Prostate gland (tissue), 2 donors: ENCODE data around the gene EML3.

ENCODE experiments used
- CTCF ChIP-seq, 4 experiments: fragments of 200-600 bp in 2 of 4; fragments of 450-650 bp in 2 of 4; sonication (generic) in 2 of 4; IDR thresholded peaks; 1 replicate in 3 of 4; 2 replicates in 1 of 4; pipeline ENCODE4 v1.5.1; 2016 to 2019; ENCODE audit warnings: antibody characterized with exemption in 4 of 4, mild to moderate bottlenecking in 2 of 4, moderate library complexity in 2 of 4
- POLR2A ChIP-seq: fragments of 450-650 bp; IDR thresholded peaks from one replicate; pipeline ENCODE4 v1.6.1; 2016; ENCODE audit warnings: antibody characterized with exemption, mild to moderate bottlenecking
- POLR2AphosphoS5 ChIP-seq: sonication (generic); formaldehyde crosslinking; IDR thresholded peaks from one replicate; pipeline ENCODE4 v1.6.1; 2017; ENCODE audit warnings: antibody characterized with exemption

GRCh38 chr11:62603776-62604299 lies 8.7 kb downstream of the EML3 start:
- TF ChIP-seq POLR2A (no peak), CTCF (IDR thresholded peaks at IDR 0.05) (no peak), POLR2AphosphoS5 (no peak)
